ENCODE data around the gene HAVCR1.
A peak's percentile ranks its signal among the peaks of the same experiment; 100 is the strongest.
"Not testable (repeated sequence)": the region's sequence is repeated elsewhere in the genome, so short reads cannot be mapped to it uniquely, and the experiment has no call there.

HAVCR1 gene

DNA sequence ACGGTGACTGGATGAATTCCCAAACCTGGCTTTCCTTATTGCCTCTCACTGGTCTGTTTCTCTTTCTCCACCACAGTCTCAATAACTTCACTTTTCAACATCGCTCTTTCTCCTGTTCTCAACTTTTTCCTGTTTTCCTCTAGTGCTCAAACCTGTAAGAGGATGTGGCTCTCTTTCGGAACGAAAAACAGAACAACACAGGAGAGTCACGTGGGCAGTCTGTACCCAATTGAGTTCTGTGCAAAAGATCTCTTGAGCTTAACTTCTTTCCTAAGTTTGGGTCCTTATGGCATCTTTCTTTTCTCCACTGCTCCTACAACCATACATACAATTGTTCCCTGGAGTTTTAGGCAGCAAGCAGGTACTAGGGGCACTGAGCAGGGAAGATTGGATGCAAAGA lies 8.9 kb downstream of the HAVCR1 start:
- DNase-seq (ENCODE audit: low read depth in 2 of 2) = no peak

DNA sequence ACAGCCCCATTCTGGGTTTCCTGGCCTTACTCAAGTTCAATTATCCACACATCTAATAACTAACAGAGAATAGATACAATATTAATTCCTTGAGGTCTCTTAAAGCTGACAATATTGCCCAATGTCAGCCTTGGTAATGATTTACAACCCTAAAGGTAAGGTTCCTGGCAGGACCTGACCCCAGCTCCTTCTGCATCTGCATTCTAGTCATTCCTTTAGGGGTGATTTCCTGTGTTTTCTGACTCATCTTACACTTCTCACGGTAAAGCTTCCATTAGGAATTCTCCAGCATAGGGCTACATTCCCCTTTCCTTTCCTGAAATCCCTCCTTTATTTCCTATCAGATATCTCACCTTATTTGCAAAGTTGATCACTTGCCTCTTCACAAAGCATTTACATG lies 9.3 kb downstream of the HAVCR1 start:
- DNase-seq (ENCODE audit: low read depth in 2 of 2) = no peak

DNA sequence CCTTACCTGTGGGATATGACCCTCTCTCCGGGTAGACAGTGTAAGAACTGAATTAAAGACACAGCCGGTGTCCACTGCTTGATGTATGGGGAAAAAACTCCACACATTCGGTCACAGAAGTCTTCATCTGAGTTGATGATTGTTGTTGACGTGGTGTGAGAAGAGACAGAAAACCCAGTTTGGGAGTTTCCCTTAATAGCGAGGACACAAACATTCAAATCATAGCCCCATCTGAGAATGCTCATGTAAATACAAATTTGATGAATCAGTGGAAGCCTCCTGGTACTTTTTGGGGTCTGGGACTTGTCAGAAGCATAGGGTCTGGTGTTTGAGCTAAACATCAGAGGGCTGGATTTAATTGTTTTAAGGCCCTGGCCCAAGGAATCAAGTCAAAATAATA lies 11.0 kb downstream of the HAVCR1 start:
- no peak for DNase-seq (ENCODE audit: low read depth in 2 of 2)

DNA sequence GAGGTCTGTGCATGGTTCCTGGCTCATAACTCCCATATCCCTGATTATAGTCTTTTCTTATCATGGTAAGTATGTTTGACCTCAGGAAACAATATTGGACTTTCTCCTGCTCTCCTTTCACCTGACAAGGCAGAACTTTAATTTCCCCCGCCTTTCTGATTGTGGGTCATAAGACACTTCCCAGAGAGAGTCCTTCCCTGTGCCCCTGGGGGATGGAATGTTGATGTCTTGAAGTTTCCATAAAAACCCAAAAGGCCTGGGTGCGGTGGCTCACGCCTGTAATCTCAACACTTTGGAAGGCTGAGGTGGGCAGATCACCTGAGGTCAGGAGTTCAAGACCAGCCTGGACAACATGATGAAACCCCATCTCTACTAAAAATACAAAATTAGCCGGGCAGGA lies 11.9 kb downstream of the HAVCR1 start:
- not testable (repeated sequence) for DNase-seq (ENCODE audit: low read depth in 2 of 2)

- no peak for DNase-seq (ENCODE audit: low read depth in 2 of 2)
Observed at GRCh38 chr5:157046041-157046440, 12.9 kb downstream of the HAVCR1 start.

DNA sequence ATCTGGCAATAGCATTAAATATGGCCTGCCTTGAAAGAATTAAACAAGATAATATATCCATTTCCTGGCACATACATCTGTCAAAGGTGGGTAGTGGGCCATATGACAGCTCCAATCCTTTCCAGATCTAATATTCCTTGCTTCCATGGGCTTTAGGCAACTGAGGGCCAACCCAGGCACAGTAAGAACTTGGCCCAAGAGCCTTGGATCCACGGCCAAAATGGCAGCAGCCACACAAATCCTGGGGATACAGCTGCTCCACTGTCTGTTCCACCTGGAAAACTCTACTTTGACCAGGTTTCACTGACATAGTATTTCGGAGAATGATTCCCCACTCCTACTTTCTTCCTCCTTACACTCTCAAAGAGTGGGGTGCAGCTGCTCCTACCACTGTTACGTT lies 13.3 kb downstream of the HAVCR1 start:
- DNase-seq (ENCODE audit: low read depth in 2 of 2) = no peak

- no peak for DNase-seq (ENCODE audit: low read depth in 2 of 2)
Observed at GRCh38 chr5:157038568-157039187, 20.2 kb downstream of the HAVCR1 start.

GRCh38 chr5:157034106-157035072 lies 24.5 kb downstream of the HAVCR1 start:
- not testable (repeated sequence) for DNase-seq (ENCODE audit: low read depth in 2 of 2)

GRCh38 chr5:157033071-157033583 lies 25.8 kb downstream of the HAVCR1 start:
- no peak for DNase-seq (ENCODE audit: low read depth in 2 of 2)

DNA sequence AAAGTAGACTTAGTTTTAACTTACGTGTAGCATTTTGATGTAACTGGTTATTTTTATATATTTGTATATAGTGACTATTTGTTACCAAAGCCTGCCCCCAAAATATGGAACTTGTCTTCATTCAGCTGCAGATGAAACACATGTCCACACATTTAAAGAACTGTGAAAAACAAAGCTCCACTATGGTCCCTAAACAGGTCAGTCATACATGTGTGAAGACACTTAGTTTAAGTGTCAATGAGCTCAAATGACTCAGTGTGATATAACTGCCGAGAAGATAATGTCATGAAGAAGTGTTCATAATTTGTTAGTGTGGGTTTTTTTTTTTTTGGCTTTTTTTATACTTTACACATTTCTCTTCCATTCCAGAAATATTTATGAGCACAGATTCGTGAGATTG lies 28.2 kb downstream of the HAVCR1 start:
- DNase-seq (ENCODE audit: low read depth in 2 of 2) = no peak

GRCh38 chr5:157029457-157029856 lies 29.5 kb downstream of the HAVCR1 start:
- DNase-seq (ENCODE audit: low read depth in 2 of 2) = no peak

GRCh38 chr5:157027663-157028062 lies 31.3 kb downstream of the HAVCR1 start:
- DNase-seq (ENCODE audit: low read depth in 2 of 2) = not testable (repeated sequence)

- no peak for DNase-seq (ENCODE audit: low read depth in 2 of 2)
Observed at GRCh38 chr5:157026789-157027424, 32.0 kb downstream of the HAVCR1 start.

DNA sequence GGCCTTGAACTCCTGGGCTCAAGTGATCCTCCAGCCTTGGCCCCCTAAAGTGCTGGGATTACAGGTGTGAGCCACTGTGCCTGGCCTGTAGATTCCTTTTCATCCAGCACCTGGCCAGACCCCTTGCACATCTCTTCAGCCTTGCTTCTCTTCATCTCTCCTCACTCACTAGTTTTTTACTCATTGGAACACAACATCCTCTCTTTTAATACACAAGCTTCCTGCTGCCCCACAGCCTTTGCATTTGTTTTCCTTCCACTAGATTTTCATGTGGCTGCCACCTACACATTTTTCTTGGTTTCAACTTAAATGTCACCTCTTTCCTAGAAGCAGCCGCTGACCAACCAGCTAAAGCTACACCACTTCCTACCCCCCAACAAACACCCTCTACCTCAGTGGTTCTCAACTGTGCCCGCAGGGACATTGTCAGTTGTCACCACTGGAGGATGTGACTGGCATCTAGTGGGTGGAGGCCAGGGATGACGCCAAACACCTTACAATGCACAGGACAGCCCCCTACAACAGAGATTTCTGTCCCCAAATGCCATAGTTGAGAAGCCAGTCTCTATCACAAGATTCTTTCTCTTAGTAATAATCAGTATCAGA lies 33.7 kb downstream of the HAVCR1 start:
- DNase-seq (ENCODE audit: low read depth in 2 of 2) = peak; percentile 67 to 74

- no peak for DNase-seq (ENCODE audit: low read depth in 2 of 2)
Observed at GRCh38 chr5:157024208-157024959, 34.5 kb downstream of the HAVCR1 start.

DNA sequence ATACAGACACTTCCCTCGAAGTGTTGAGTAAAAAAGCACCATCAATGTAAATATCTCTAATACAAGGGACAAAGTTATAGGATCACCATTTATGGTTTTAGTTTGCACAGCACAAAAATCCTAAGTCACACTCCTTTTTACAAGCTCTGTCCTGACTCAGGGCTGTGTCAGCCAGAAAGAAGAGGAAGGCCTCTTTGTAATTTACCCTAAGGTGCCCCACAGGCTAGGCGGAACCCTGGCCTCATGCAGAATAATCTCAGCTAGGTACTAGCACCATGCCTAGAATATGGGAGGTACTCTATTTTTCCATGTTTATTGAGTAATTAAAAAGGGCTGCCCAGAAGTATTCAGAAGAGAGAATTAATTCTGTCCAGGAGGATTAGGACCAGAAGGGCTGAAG lies 36.9 kb downstream of the HAVCR1 start:
- DNase-seq (ENCODE audit: low read depth in 2 of 2) = no peak

- DNase-seq (ENCODE audit: low read depth in 2 of 2) = no peak
Observed at GRCh38 chr5:157020511-157021222, 38.2 kb downstream of the HAVCR1 start.

- no peak for DNase-seq (ENCODE audit: low read depth in 2 of 2)
Observed at GRCh38 chr5:157020002-157020401, 38.9 kb downstream of the HAVCR1 start.

DNA sequence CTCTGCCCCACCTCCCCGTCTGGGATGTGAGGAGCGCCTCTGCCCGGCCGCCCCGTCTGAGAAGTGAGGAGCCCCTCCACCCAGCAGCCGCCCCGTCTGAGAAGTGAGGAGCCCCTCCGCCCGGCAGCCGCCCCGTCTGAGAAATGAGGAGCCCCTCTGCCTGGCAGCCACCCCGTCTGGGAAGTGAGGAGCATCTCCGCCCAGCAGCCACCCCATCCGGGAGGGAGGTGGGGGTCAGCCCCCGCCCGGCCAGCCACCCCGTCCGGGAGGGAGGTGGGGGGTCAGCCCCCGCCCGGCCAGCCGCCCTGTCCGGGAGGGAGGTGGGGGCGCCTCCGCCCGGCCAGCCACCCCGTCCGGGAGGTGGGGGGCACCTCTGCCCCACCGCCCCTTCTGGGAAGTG lies 44.8 kb downstream of the HAVCR1 start:
- not testable (repeated sequence) for DNase-seq (ENCODE audit: low read depth in 2 of 2)

- DNase-seq (ENCODE audit: low read depth in 2 of 2) = no peak
Observed at GRCh38 chr5:157006262-157006661, 52.7 kb downstream of the HAVCR1 start.

All from stimulated activated CD8-positive, alpha-beta memory T cell treated with anti-CD3 and anti-CD28 coated beads, Interleukin-2, amount 100 ng/mL, for 48 hours (primary cell).